Neural cell (in vitro differentiated cells): ENCODE data around the gene RBKS. TPM values are rescaled to one million over a fixed set of nuclear protein-coding genes. Genes with fewer than 3 reads are reported as not detected.

Experiments used
- H2AFZ ChIP-seq: fragments of 200-600, 300-800 bp; sonication (generic), shearing (Covaris generic); 2 replicates; pipeline ENCODE4 v1.6.0; 2014; ENCODE audit warnings: low read depth, mild to moderate bottlenecking, antibody characterized with exemption, low read length, moderate library complexity
- H3F3A ChIP-seq: fragments of 200-600 bp; shearing (Covaris generic); 2 replicates; pipeline ENCODE4 v1.6.1; 2016; ENCODE audit warnings: mild to moderate bottlenecking, moderate library complexity, mixed read lengths, antibody characterized with exemption, low read length; ENCODE audit not compliant: insufficient read depth, poor library complexity, severe bottlenecking
- H3K27ac ChIP-seq: fragments of 200-600, 300-800 bp; sonication (generic), shearing (Covaris generic); 2 replicates; pipeline ENCODE4 v1.5.1; 2014; ENCODE audit warnings: mild to moderate bottlenecking, low read length, moderate library complexity
- H3K27me3 ChIP-seq: fragments of 300-800, 200-600 bp; sonication (generic), shearing (Covaris generic); 2 replicates; pipeline ENCODE4 v1.6.0; 2014; ENCODE audit warnings: mild to moderate bottlenecking, low read depth, low read length, moderate library complexity; ENCODE audit not compliant: insufficient read depth
- H3K36me3 ChIP-seq: fragments of 300-800, 200-600 bp; sonication (generic), shearing (Covaris generic); 2 replicates; pipeline ENCODE4 v1.5.1; 2014; ENCODE audit warnings: mild to moderate bottlenecking, antibody characterized with exemption, low read length, moderate library complexity; ENCODE audit not compliant: insufficient read depth
- H3K4me2 ChIP-seq: fragments of 300-800, 200-600 bp; sonication (generic), shearing (Covaris generic); 2 replicates; pipeline ENCODE4 v1.6.0; 2014; ENCODE audit warnings: mild to moderate bottlenecking, low read length
- H3K4me3 ChIP-seq: fragments of 300-800, 200-600 bp; sonication (generic), shearing (Covaris generic); 2 replicates; pipeline ENCODE4 v1.5.1; 2014; ENCODE audit warnings: mild to moderate bottlenecking, low read length, moderate library complexity
- H3K79me2 ChIP-seq: fragments of 200-600 bp; shearing (Covaris generic); replicated peaks from 2 replicates; pipeline ENCODE4 v1.6.0; 2014; ENCODE audit warnings: mild to moderate bottlenecking, low read length, moderate library complexity; ENCODE audit not compliant: insufficient read depth
- H3K9ac ChIP-seq: fragments of 300-800, 200-600 bp; sonication (generic), shearing (Covaris generic); 2 replicates; pipeline ENCODE4 v1.6.1; 2016; ENCODE audit warnings: mild to moderate bottlenecking, low read length, mixed read lengths
- H3K9me2 ChIP-seq: fragments of 200-600 bp; shearing (Covaris generic); 2 replicates; pipeline ENCODE4 v1.6.1; 2016; ENCODE audit warnings: mild to moderate bottlenecking, low read length, mixed read lengths; ENCODE audit not compliant: insufficient read depth
- H3K9me3 ChIP-seq: fragments of 200-600, 300-800 bp; sonication (generic), shearing (Covaris generic); 2 replicates; pipeline ENCODE4 v1.6.1; 2016; ENCODE audit warnings: mild to moderate bottlenecking, mixed run types, low read length, moderate library complexity, mixed read lengths
- H4K20me1 ChIP-seq: fragments of 200-600 bp; shearing (Covaris generic); 2 replicates; pipeline ENCODE4 v1.6.1; 2016; ENCODE audit warnings: mild to moderate bottlenecking, mixed run types; ENCODE audit not compliant: insufficient read depth
- CTCF ChIP-seq: fragments of 450-650 bp; IDR thresholded peaks from 2 replicates; pipeline ENCODE4 v1.5.1; 2014; ENCODE audit warnings: antibody characterized with exemption, mild to moderate bottlenecking, moderate library complexity; ENCODE audit not compliant: poor library complexity, severe bottlenecking
- EP300 ChIP-seq: fragments of 450-650 bp; conservative IDR thresholded peaks from 2 replicates; pipeline ENCODE4 v1.6.1; 2014; ENCODE audit warnings: antibody characterized with exemption, mild to moderate bottlenecking, moderate library complexity; ENCODE audit not compliant: poor library complexity, severe bottlenecking
- EZH2 ChIP-seq: fragments of 200-600, 300-800 bp; shearing (Covaris generic), sonication (generic); IDR thresholded peaks from 2 replicates; pipeline ENCODE4 v1.6.1; 2014; ENCODE audit warnings: antibody characterized with exemption, low read length, borderline replicate concordance, mild to moderate bottlenecking; ENCODE audit not compliant: insufficient read depth, poor library complexity, severe bottlenecking
- MXI1 ChIP-seq: fragments of 450-650 bp; conservative IDR thresholded peaks from 2 replicates; pipeline ENCODE4 v1.6.1; 2014; ENCODE audit warnings: antibody characterized with exemption, mild to moderate bottlenecking; ENCODE audit not compliant: poor library complexity, severe bottlenecking
- POLR2AphosphoS5 ChIP-seq: IDR thresholded peaks from 2 replicates; pipeline ENCODE4 v1.6.1; 2012
- RAD21 ChIP-seq: fragments of 450-650 bp; conservative IDR thresholded peaks from 2 replicates; pipeline ENCODE4 v1.6.1; 2014; ENCODE audit warnings: antibody characterized with exemption, mild to moderate bottlenecking, moderate library complexity
- REST ChIP-seq: IDR thresholded peaks from 2 replicates; pipeline ENCODE4 v1.6.1; 2012; ENCODE audit warnings: borderline replicate concordance
- SMC3 ChIP-seq: fragments of 450-650 bp; conservative IDR thresholded peaks from 2 replicates; pipeline ENCODE4 v1.6.1; 2014; ENCODE audit warnings: antibody characterized with exemption, mild to moderate bottlenecking, moderate library complexity; ENCODE audit not compliant: poor library complexity
- TAF1 ChIP-seq: IDR thresholded peaks from 2 replicates; pipeline ENCODE4 v1.6.1; 2012; ENCODE audit warnings: low read depth
- polyA plus RNA-seq: library from polyadenylated mRNA; depleted of rRNA; stranded (reverse); fragments of >200 nt; gene quantifications from 2 replicates; pipeline ENCODE4 v1.2.3, GENCODE V29; 2014

RBKS gene
- polyA plus RNA-seq, 1 donor from 2014 or later, result 5.4 TPM

GRCh38 chr2:27742571-27742970 lies 147.6 kb downstream of the RBKS start:
- Histone ChIP-seq H3K27ac (no peak overlapping the region), H3K4me3 (no peak overlapping the region), H3K36me3 (no peaks in the 10 kb centered on the region), H2AFZ (no peak overlapping the region), H3K9me3 (no peaks in the 10 kb centered on the region), H3K9ac (no peak overlapping the region), H3F3A (no peaks in the 10 kb centered on the region), H3K79me2 (no peaks in the 10 kb centered on the region), H3K9me2 (no peaks in the 10 kb centered on the region), H4K20me1 (no peaks in the 10 kb centered on the region), H3K4me2 (no peak overlapping the region), H3K27me3 (no peaks in the 10 kb centered on the region)
- TF ChIP-seq TAF1 (no peak), EZH2 (no peak), EP300 (no peak), MXI1 (no peak), CTCF (no peak), POLR2AphosphoS5 (no peak), REST (no peak)

- TF ChIP-seq CTCF (no peak), EZH2 (no peak), EP300 (no peak), SMC3 (no peak), POLR2AphosphoS5 (no peak), RAD21 (no peak), REST (no peak), TAF1 (no peak), MXI1 (no peak)
- no peak overlapping the region for H2AFZ ChIP-seq
- H3K79me2 ChIP-seq, result no peaks in the 10 kb centered on the region
- H3K4me2 ChIP-seq, result no peak overlapping the region
- H3K27ac ChIP-seq, result no peak overlapping the region
- no peaks in the 10 kb centered on the region for H3K9me3 ChIP-seq
- H3K9ac ChIP-seq, result no peak overlapping the region
- no peak overlapping the region for H3K4me3 ChIP-seq
- no peaks in the 10 kb centered on the region for H3K9me2 ChIP-seq
- H4K20me1 ChIP-seq, result no peaks in the 10 kb centered on the region
- H3F3A ChIP-seq, result no peaks in the 10 kb centered on the region
- H3K36me3 ChIP-seq, result no peaks in the 10 kb centered on the region
- H3K27me3 ChIP-seq, result no peaks in the 10 kb centered on the region
Measured at GRCh38 chr2:27741673-27742072, 148.5 kb downstream of the RBKS start.
